HCT116 (cell line): ENCODE results near the gene TMOD3. TPM values are rescaled to one million over a fixed set of nuclear protein-coding genes. Genes with fewer than 3 reads are reported as not detected.
A peak's percentile ranks its signal among the peaks of the same experiment; 100 is the strongest.

Experiments used
- ATAC-seq: fragments of 200-7000 bp; cut with Tn5 transposase; 2 replicates; pipeline ENCODE4 v1.9.1; 2020; ENCODE audit warnings: mild to moderate bottlenecking, moderate library complexity
- BruUV-seq: library from RNA; stranded (reverse); fragments of 400-500 nt; replicated peaks from 2 replicates; lab custom pipeline; 2021; lab: Mats Ljungman, UMichigan
- CTCF ChIA-PET: fragments of 300-600 bp; sonication (Branson Sonifier 250); formaldehyde crosslinking; loops from one replicate; lab custom pipeline; 2021; ENCODE audit warnings: antibody characterized with exemption; lab: Charles Lee
- POLR2A ChIA-PET: fragments of 300-600, 350-600 bp; sonication (Branson Sonifier 250); formaldehyde crosslinking; loops from one replicate; lab custom pipeline; 2021; ENCODE audit warnings: antibody characterized with exemption; lab: Charles Lee
- RAD21 ChIA-PET, 2 experiments: fragments of 300-600 bp; sonication (Branson Sonifier 250); formaldehyde crosslinking; loops; one replicate each; lab custom pipeline; 2023; ENCODE audit warnings: low total read pairs in 2 of 2; ENCODE audit not compliant: uncharacterized antibody in 2 of 2, unreplicated experiment in 2 of 2, low non-redundant PET in 1 of 2; lab: Charles Lee
- DNase-seq: peaks from one replicate; pipeline ENCODE4 v3.0.0-alpha.2; 2010; ENCODE audit warnings: low read depth, low spot score
- H2AFZ ChIP-seq: fragments of 200-600 bp; shearing (Covaris generic), sonication (generic); 2 replicates; pipeline ENCODE4 v1.6.1; 2017; ENCODE audit warnings: low read depth, mixed run types, mixed read lengths, antibody characterized with exemption, low read length; ENCODE audit not compliant: poor library complexity, severe bottlenecking
- H3K27ac ChIP-seq: 2 replicates; pipeline ENCODE4 v1.5.1; 2012; ENCODE audit warnings: low read depth, low read length
- H3K27me3 ChIP-seq: fragments of 200-600 bp; sonication (generic); 2 replicates; pipeline ENCODE4 v1.6.1; 2016; ENCODE audit warnings: mixed run types, low read length, mixed read lengths; ENCODE audit not compliant: insufficient read depth
- H3K36me3 ChIP-seq, 2 experiments: fragments of 200-500 bp in 1 of 2; fragments of 200-600 bp in 1 of 2; sonication (Bioruptor generic) in 1 of 2; sonication (generic) in 1 of 2; 2 replicates each; pipeline versions ENCODE4 v1.5.1 to v1.6.1; 2014 to 2016; ENCODE audit warnings: low read length in 2 of 2, inconsistent platforms in 1 of 2, mixed read lengths in 1 of 2, mixed run types in 1 of 2; ENCODE audit not compliant: insufficient read depth in 2 of 2, control insufficient read depth in 1 of 2
- H3K4me1 ChIP-seq, 2 experiments: fragments of 200-600 bp in 1 of 2; sonication (generic) in 1 of 2; 2 replicates each; pipeline versions ENCODE4 v1.5.1 to v1.6.1; 2012 to 2017; ENCODE audit warnings: low read length in 2 of 2, inconsistent platforms in 1 of 2, mild to moderate bottlenecking in 1 of 2, mixed read lengths in 1 of 2, mixed run types in 1 of 2, moderate library complexity in 1 of 2; ENCODE audit not compliant: insufficient read depth in 2 of 2, control insufficient read depth in 1 of 2
- H3K4me2 ChIP-seq: fragments of 200-600 bp; sonication (generic); 2 replicates; pipeline ENCODE4 v1.6.1; 2017; ENCODE audit warnings: mixed run types, low read length, mixed read lengths
- H3K4me3 ChIP-seq, 2 experiments: fragments of 200-600 bp in 1 of 2; sonication (generic) in 1 of 2; replicated peaks in 1 of 2; 2 replicates each; pipeline ENCODE4 v1.5.1; 2011 to 2016; ENCODE audit warnings: low read length in 2 of 2, control low read depth in 1 of 2, low read depth in 1 of 2, mild to moderate bottlenecking in 1 of 2, mixed read lengths in 1 of 2, mixed run types in 1 of 2
- H3K79me2 ChIP-seq: fragments of 200-600 bp; sonication (generic); 2 replicates; pipeline ENCODE4 v1.6.1; 2017; ENCODE audit warnings: mild to moderate bottlenecking, mixed run types, low read length, moderate library complexity, mixed read lengths; ENCODE audit not compliant: insufficient read depth
- H3K9ac ChIP-seq: fragments of 200-600 bp; sonication (generic); 2 replicates; pipeline ENCODE4 v1.6.1; 2016; ENCODE audit warnings: low read length, mixed read lengths
- H3K9me2 ChIP-seq: fragments of 200-600 bp; sonication (generic), shearing (Covaris generic); 2 replicates; pipeline ENCODE4 v1.6.1; 2017; ENCODE audit warnings: mixed run types, mild to moderate bottlenecking, moderate library complexity; ENCODE audit not compliant: insufficient read depth
- H3K9me3 ChIP-seq, 2 experiments: fragments of 200-500 bp in 1 of 2; fragments of 200-600 bp in 1 of 2; sonication (Bioruptor generic) in 1 of 2; sonication (generic) in 1 of 2; 2 replicates each; pipeline ENCODE4 v1.6.1; 2014 to 2017; ENCODE audit warnings: low read length in 2 of 2, mixed read lengths in 2 of 2, inconsistent platforms in 1 of 2, low read depth in 1 of 2, mild to moderate bottlenecking in 1 of 2, mixed run types in 1 of 2, moderate library complexity in 1 of 2; ENCODE audit not compliant: control insufficient read depth in 1 of 2, insufficient read depth in 1 of 2
- H4K20me1 ChIP-seq: fragments of 200-600 bp; sonication (generic), shearing (Covaris generic); 2 replicates; pipeline ENCODE4 v1.6.1; 2017; ENCODE audit warnings: mixed run types, mild to moderate bottlenecking, moderate library complexity; ENCODE audit not compliant: insufficient read depth
- ATF3 ChIP-seq: IDR thresholded peaks from 2 replicates; pipeline ENCODE4 v1.6.1; 2012
- CBX3 ChIP-seq: IDR thresholded peaks from 2 replicates; pipeline ENCODE4 v1.6.1; 2012; ENCODE audit warnings: low read depth
- CEBPB ChIP-seq: IDR thresholded peaks from 2 replicates; pipeline ENCODE4 v1.6.1; 2012; ENCODE audit warnings: low read depth
- CTCF ChIP-seq, 3 experiments: fragments of 200-600 bp in 1 of 3; sonication (generic) in 1 of 3; IDR thresholded peaks in 2 of 3; conservative IDR thresholded peaks in 1 of 3; 2 replicates each; pipeline ENCODE4 v1.5.1; 2012 to 2017; ENCODE audit warnings: low read depth in 2 of 3, low read length in 2 of 3, antibody characterized with exemption in 1 of 3, borderline replicate concordance in 1 of 3, control low read depth in 1 of 3, mild to moderate bottlenecking in 1 of 3, mixed read lengths in 1 of 3, mixed run types in 1 of 3, moderate library complexity in 1 of 3; ENCODE audit not compliant: insufficient read depth in 1 of 3
- EZH2 ChIP-seq: fragments of 200-600 bp; sonication (generic); IDR thresholded peaks from 2 replicates; pipeline ENCODE4 v1.6.1; 2017; ENCODE audit warnings: antibody characterized with exemption, mixed run types
- EZH2phosphoT487 ChIP-seq: fragments of 200-600 bp; IDR thresholded peaks from 2 replicates; pipeline ENCODE4 v1.6.1; 2018; ENCODE audit warnings: antibody characterized with exemption, borderline replicate concordance
- FOSL1 ChIP-seq: IDR thresholded peaks from 2 replicates; pipeline ENCODE4 v1.6.1; 2012; ENCODE audit warnings: low read depth
- JUND ChIP-seq: IDR thresholded peaks from 2 replicates; pipeline ENCODE4 v1.6.1; 2012
- MAX ChIP-seq: IDR thresholded peaks from 2 replicates; pipeline ENCODE4 v1.6.1; 2012
- POLR2A ChIP-seq: IDR thresholded peaks from 2 replicates; pipeline ENCODE4 v1.7.0; 2011; ENCODE audit warnings: borderline replicate concordance; ENCODE audit not compliant: insufficient read depth, insufficient read length; ENCODE audit errors: extremely low read depth
- POLR2AphosphoS5 ChIP-seq: IDR thresholded peaks from 2 replicates; pipeline ENCODE4 v1.6.1; 2011; ENCODE audit warnings: mild to moderate bottlenecking, low read depth, low read length, moderate library complexity
- RAD21 ChIP-seq: IDR thresholded peaks from 2 replicates; pipeline ENCODE4 v1.6.1; 2012; ENCODE audit warnings: low read depth, mild to moderate bottlenecking
- REST ChIP-seq: IDR thresholded peaks from 2 replicates; pipeline ENCODE4 v1.6.1; 2012; ENCODE audit warnings: low read depth
- SIN3A ChIP-seq: IDR thresholded peaks from 2 replicates; pipeline ENCODE4 v1.6.1; 2012; ENCODE audit warnings: low read depth
- TCF7L2 ChIP-seq: IDR thresholded peaks from 2 replicates; pipeline ENCODE4 v1.7.0; 2011; ENCODE audit warnings: borderline replicate concordance, inconsistent platforms; ENCODE audit not compliant: insufficient read depth, insufficient read length; ENCODE audit errors: extremely low read depth
- YY1 ChIP-seq: IDR thresholded peaks from 2 replicates; pipeline ENCODE4 v1.6.1; 2011; ENCODE audit warnings: low read length, low read depth, moderate library complexity, mild to moderate bottlenecking; ENCODE audit not compliant: insufficient replicate concordance; ENCODE audit errors: extremely low read depth
- ZBTB33 ChIP-seq: IDR thresholded peaks from 2 replicates; pipeline ENCODE4 v1.6.1; 2011; ENCODE audit warnings: mild to moderate bottlenecking, low read length, moderate library complexity; ENCODE audit not compliant: insufficient replicate concordance; ENCODE audit errors: extremely low read depth
- ZFX ChIP-seq: fragments of 450-650 bp; IDR thresholded peaks from 2 replicates; pipeline ENCODE4 v1.6.1; 2017
- ZNF274 ChIP-seq: fragments of 200-500 bp; sonication (Bioruptor generic); IDR thresholded peaks from 2 replicates; pipeline ENCODE4 v1.6.1; 2014; ENCODE audit warnings: mild to moderate bottlenecking, low read depth, low read length, inconsistent platforms
- intact Hi-C: fragments of 100-400 bp; cut with micrococcal nuclease; formaldehyde crosslinking; loops from 2 replicates; pipeline ENCODE4 v1.10.0; 2022
- total RNA-seq: library from RNA; stranded (reverse); gene quantifications from one replicate; pipeline ENCODE4 v1.2.1, GENCODE V29; 2021; ENCODE audit not compliant: unreplicated experiment

The TMOD3 gene
- total RNA-seq, 1 experiment from 2014 or later = 78.8 TPM

GRCh38 chr15:51864408-51865056, 35.1 kb downstream of the TMOD3 start:
- Histone ChIP-seq H3K27me3 (no peaks in the 10 kb centered on the region), H3K36me3 (peaks cover 0 to 16% of the 10 kb centered on the region in 2 experiments; a peak in 2 of 4 replicates), H3K9me2 (no peaks in the 10 kb centered on the region), H3K4me3 (peak overlapping the region in 1 of 2 experiments; percentile 15; a peak in 1 of 4 replicates), H3K4me1 (peaks cover 83 to 89% of the 10 kb centered on the region in 2 experiments), H3K9me3 (no peaks in the 10 kb centered on the region), H3K4me2 (peak overlapping the region; percentile 59), H3K9ac (peak overlapping the region; percentile 4), H4K20me1 (no peaks in the 10 kb centered on the region), H2AFZ (no peak overlapping the region), H3K79me2 (peaks cover 76% of the 10 kb centered on the region), H3K27ac (peak overlapping the region; percentile 79)
- POLR2A ChIA-PET = interaction anchor here (1.6 kb wide), 1 partner anchor 24 kb away, joined by 3 read pairs; no protein-coding TSS in a partner anchor
- BruUV-seq = no TSS peak
- CTCF ChIA-PET = no interaction called here
- RAD21 ChIA-PET = no interaction called here
- peak; percentile 90 for DNase-seq
- ATAC-seq = peak; percentile 88
- intact Hi-C loops = no loop called here
- TF ChIP-seq SIN3A (peak; percentile 77), POLR2AphosphoS5 (peak; percentile 41; the same call in 1 of the 2 replicates), JUND (peak; percentile 97), FOSL1 (peak; percentile 93), CEBPB (no peak), ZNF274 (no peak), ATF3 (no peak), REST (no peak), YY1 (no peak), CBX3 (peak; percentile 92; the same call in 1 of the 2 replicates), MAX (peak; percentile 86), CTCF (IDR thresholded peaks at IDR 0.05 in 2 of 3, conservative IDR thresholded peaks at IDR 0.05 in 1 of 3; ENCODE audit: borderline replicate concordance in 1 of 3, insufficient read depth in 1 of 3, low read depth in 2 of 3, low read length in 2 of 3) (no peak), EZH2phosphoT487 (no peak), EZH2 (no peak), ZBTB33 (peak; percentile 60), TCF7L2 (peak; percentile 71), POLR2A (no peak), ZFX (no peak), RAD21 (peak; percentile 14; the same call in 1 of the 2 replicates)
